ENCODE results near the gene CTBP2.

CTBP2 gene

GRCh38 chr10:125095228-125095627 is 65.1 kb downstream of the CTBP2 start:
- no peak for DNase-seq (ENCODE audit: low spot score)
- TF ChIP-seq CTCF (IDR thresholded peaks at IDR 0.05; ENCODE audit: extremely low read depth, missing control alignments), result no peak

GRCh38 chr10:125094806-125095205 is 65.6 kb downstream of the CTBP2 start:
- TF ChIP-seq CTCF (IDR thresholded peaks at IDR 0.05; ENCODE audit: extremely low read depth, missing control alignments), result no peak
- DNase-seq (ENCODE audit: low spot score), result no peak

- DNase-seq (ENCODE audit: low spot score), result no peak
- TF ChIP-seq CTCF (IDR thresholded peaks at IDR 0.05; ENCODE audit: extremely low read depth, missing control alignments), result no peak
Measured at GRCh38 chr10:125093974-125094705, 66.2 kb downstream of the CTBP2 start.

- DNase-seq (ENCODE audit: low spot score), result no peak
- no peak for TF ChIP-seq CTCF (IDR thresholded peaks at IDR 0.05; ENCODE audit: extremely low read depth, missing control alignments)
Measured at GRCh38 chr10:125093199-125093973, 67.0 kb downstream of the CTBP2 start.

- DNase-seq (ENCODE audit: low spot score), result no peak
- no peak for TF ChIP-seq CTCF (IDR thresholded peaks at IDR 0.05; ENCODE audit: extremely low read depth, missing control alignments)
Measured at GRCh38 chr10:125092564-125093031, 67.8 kb downstream of the CTBP2 start.

GRCh38 chr10:125091891-125092290 is 68.5 kb downstream of the CTBP2 start:
- no peak for DNase-seq (ENCODE audit: low spot score)
- TF ChIP-seq CTCF (IDR thresholded peaks at IDR 0.05; ENCODE audit: extremely low read depth, missing control alignments), result no peak

GRCh38 chr10:125089469-125089868 is 70.9 kb downstream of the CTBP2 start:
- no peak for DNase-seq (ENCODE audit: low spot score)
- no peak for TF ChIP-seq CTCF (IDR thresholded peaks at IDR 0.05; ENCODE audit: extremely low read depth, missing control alignments)

All from GM20000 (cell line).